HL-60 (cell line): ENCODE results near the gene PARP12.
A peak's percentile ranks its signal among the peaks of the same experiment; 100 is the strongest.

Source experiments
- DNase-seq, 2 experiments: peaks; one replicate each; pipeline ENCODE4 v3.0.0-alpha.2; 2010 to 2020; ENCODE audit warnings: low read depth in 1 of 2, low spot score in 1 of 2
- H3K27ac ChIP-seq: fragments of 250-450 bp; sonication (Bioruptor Pico); replicated peaks from 2 replicates; pipeline ENCODE4 v1.5.1; 2020; ENCODE audit warnings: mild to moderate bottlenecking, moderate library complexity
- H3K27me3 ChIP-seq: fragments of 250-450 bp; sonication (Bioruptor Pico); 2 replicates; pipeline ENCODE4 v1.5.1; 2021; ENCODE audit warnings: mild to moderate bottlenecking, moderate library complexity; ENCODE audit not compliant: insufficient read depth, poor library complexity, severe bottlenecking
- H3K4me3 ChIP-seq: replicated peaks from 2 replicates; pipeline ENCODE4 v1.5.1; 2011; ENCODE audit warnings: mild to moderate bottlenecking, control low read depth, low read length; ENCODE audit not compliant: insufficient read depth
- CTCF ChIP-seq: IDR thresholded peaks from one replicate; pipeline ENCODE4 v1.5.1; 2011; ENCODE audit warnings: low read length, control low read depth, inconsistent platforms; ENCODE audit not compliant: insufficient read depth
- GABPA ChIP-seq: IDR thresholded peaks from 2 replicates; pipeline ENCODE4 v1.6.1; 2012; ENCODE audit warnings: low read depth
- POLR2AphosphoS5 ChIP-seq: IDR thresholded peaks from 2 replicates; pipeline ENCODE4 v1.6.1; 2012; ENCODE audit warnings: low read depth
- REST ChIP-seq: IDR thresholded peaks from 2 replicates; pipeline ENCODE4 v1.6.1; 2012; ENCODE audit warnings: low read depth; ENCODE audit not compliant: insufficient replicate concordance
- SPI1 ChIP-seq: IDR thresholded peaks from 2 replicates; pipeline ENCODE4 v1.6.1; 2012; ENCODE audit warnings: low read depth, mild to moderate bottlenecking, borderline replicate concordance

The PARP12 gene

DNA sequence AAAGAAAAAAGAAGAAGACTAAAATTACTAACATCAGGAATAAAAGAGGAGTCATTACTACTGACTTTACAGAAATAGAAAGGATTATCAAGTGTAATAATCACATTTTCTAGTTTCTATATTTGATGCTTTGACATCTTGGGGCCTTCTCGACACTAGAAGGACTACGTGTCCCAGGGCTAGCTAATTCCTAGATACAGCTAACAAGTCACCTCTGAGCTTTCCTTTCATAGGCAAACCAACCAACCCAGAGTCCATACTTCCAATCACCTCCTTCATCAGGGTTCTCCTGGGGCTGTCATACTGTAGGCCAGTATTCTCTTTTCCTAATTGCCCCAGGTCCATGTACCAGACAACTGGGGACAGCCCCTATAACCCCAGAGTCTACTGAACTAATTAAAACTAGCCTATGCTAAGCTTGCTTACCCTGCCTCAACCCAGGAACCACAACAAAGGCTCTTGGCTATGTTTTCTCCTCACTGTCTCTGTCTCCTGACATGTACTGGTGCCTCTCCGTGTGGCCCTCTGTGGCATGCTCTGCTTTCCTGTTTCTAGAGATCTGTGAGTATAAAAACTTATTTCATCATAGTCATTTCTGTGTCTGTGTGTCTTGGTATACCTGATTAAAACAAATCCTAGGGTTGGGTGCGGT, 6.7 kb upstream of the PARP12 start:
- no peak overlapping the region for H3K4me3 ChIP-seq
- DNase-seq, result no peak
- TF ChIP-seq GABPA (no peak), SPI1 (no peak)
- H3K27me3 ChIP-seq, result peaks cover 5% of the 10 kb centered on the region
- no peak overlapping the region for H3K27ac ChIP-seq

GRCh38 chr7:140068033-140068432, 5.3 kb upstream of the PARP12 start:
- Histone ChIP-seq H3K27ac (no peak overlapping the region), H3K27me3 (peaks cover 10% of the 10 kb centered on the region), H3K4me3 (no peak overlapping the region)
- TF ChIP-seq REST, result no peak
- no peak for TF ChIP-seq SPI1
- no peak for TF ChIP-seq GABPA
- TF ChIP-seq CTCF, result no peak
- DNase-seq, result no peak

DNA sequence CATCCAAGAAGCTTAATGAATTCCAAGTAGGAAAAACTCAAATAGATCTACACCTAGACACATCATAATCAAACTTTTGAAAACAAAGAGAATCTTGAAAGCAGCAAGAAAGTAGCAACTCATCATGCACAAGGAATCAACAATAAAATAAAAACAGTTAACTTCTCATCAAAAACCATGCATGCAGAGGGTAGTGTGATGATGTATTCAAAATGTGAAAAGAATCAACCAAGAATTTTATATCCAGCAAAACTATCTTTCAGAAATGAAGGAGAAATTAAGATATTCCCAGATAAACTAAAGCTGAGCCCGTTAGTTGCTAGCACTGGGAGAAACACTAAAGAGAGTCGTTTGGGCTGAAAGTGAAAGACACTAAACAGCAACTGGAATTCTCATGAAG, 4.3 kb upstream of the PARP12 start:
- TF ChIP-seq CTCF, result no peak
- no peak for TF ChIP-seq POLR2AphosphoS5
- TF ChIP-seq SPI1, result no peak
- no peak for TF ChIP-seq REST
- TF ChIP-seq GABPA, result no peak
- Histone ChIP-seq H3K27ac (no peak overlapping the region), H3K4me3 (no peak overlapping the region), H3K27me3 (peaks cover 13% of the 10 kb centered on the region)
- DNase-seq, result no peak

- Histone ChIP-seq H3K27ac (no peak overlapping the region), H3K4me3 (peak overlapping the region; percentile 52), H3K27me3 (peaks cover 19% of the 10 kb centered on the region)
- TF ChIP-seq REST (no peak), GABPA (no peak), CTCF (no peak), POLR2AphosphoS5 (no peak), SPI1 (no peak)
- no peak for DNase-seq
Observed at GRCh38 chr7:140062118-140062527, 628 bp downstream of the PARP12 start.
